ENCODE measurements around the gene MRFAP1L1.

The MRFAP1L1 gene

DNA sequence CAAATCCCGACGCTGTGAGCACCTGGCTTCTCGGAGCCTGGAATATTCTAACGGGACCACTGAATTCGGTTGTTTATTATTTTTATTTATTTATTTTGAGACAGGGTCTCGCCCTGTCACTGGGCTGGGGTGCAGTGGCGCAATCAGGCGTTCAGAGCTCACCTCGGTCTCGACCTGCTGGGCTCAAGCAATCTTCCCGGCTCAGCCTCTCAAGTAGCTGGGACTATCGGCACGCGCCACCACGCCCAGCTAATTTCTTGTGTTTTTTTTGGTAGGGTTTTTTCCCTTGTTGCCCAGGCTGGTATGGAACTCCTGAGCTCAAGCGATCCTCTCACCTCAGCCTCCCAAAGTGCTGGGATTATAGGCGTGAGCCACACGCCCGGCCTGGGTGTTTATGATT, 37.5 kb downstream of the MRFAP1L1 start:
- peaks cover 14% of the 10 kb centered on the region for H3K4me1 ChIP-seq (ENCODE audit: control insufficient read depth, insufficient read depth, low read length)
- no peaks in the 10 kb centered on the region for H3K27me3 ChIP-seq (ENCODE audit: control insufficient read depth, insufficient read depth, low read length)
- H3K4me3 ChIP-seq (ENCODE audit: low read depth, low read length): no peak overlapping the region
- H3K36me3 ChIP-seq (ENCODE audit: control insufficient read depth, insufficient read depth, low read length): peaks cover 22% of the 10 kb centered on the region
- H3K27ac ChIP-seq (ENCODE audit: low read depth, low read length): no peak overlapping the region
- H3K9me3 ChIP-seq (ENCODE audit: control insufficient read depth, insufficient read depth, low read length): no peaks in the 10 kb centered on the region
- no peak overlapping the region for H3K9ac ChIP-seq (ENCODE audit: low read depth, low read length)

DNA sequence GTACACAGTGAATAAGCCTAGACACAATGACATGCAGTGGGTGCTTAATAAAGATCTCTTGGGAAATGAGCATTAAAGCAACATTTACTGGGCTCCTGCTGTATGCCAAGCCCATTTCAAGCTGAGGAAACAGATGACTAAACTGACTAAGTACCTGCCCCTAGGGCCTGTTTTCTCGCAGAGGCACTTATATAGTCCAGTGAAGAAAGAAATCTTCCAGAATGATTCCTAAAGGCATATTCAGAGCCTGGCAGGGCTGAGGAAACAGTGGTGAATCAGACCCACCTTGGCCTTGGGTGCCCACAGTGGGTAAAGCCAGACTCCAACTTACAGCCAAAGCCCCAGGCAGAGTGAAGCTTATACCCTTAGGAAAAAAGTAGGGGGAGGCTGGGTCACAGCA, 38.0 kb downstream of the MRFAP1L1 start:
- Histone ChIP-seq H3K27ac (ENCODE audit: low read depth, low read length) (no peak overlapping the region), H3K36me3 (ENCODE audit: control insufficient read depth, insufficient read depth, low read length) (peaks cover 17% of the 10 kb centered on the region), H3K27me3 (ENCODE audit: control insufficient read depth, insufficient read depth, low read length) (no peaks in the 10 kb centered on the region), H3K9me3 (ENCODE audit: control insufficient read depth, insufficient read depth, low read length) (no peaks in the 10 kb centered on the region), H3K4me3 (ENCODE audit: low read depth, low read length) (no peak overlapping the region), H3K9ac (ENCODE audit: low read depth, low read length) (no peak overlapping the region), H3K4me1 (ENCODE audit: control insufficient read depth, insufficient read depth, low read length) (peaks cover 10% of the 10 kb centered on the region)

DNA sequence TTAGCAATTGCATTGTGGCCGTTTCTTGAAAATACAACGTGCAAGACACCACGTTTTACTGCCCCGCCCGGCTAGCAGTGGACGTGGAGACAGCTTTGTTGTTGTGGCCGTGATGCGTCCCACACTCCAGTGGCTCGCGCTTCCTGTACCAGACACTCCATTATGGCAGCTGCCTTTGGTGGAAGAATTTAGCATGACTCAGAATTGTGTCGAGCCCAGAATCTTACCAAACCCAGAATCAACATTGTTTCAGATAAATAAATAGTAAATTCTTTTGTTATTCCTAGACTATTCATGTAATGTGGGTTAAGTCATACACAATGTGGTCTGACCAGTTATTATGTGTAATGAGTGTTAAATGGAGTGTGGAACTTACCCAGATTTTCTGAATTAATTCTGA, 41.3 kb downstream of the MRFAP1L1 start:
- Histone ChIP-seq H3K9me3 (ENCODE audit: control insufficient read depth, insufficient read depth, low read length) (no peaks in the 10 kb centered on the region), H3K9ac (ENCODE audit: low read depth, low read length) (no peak overlapping the region), H3K27ac (ENCODE audit: low read depth, low read length) (no peak overlapping the region), H3K4me1 (ENCODE audit: control insufficient read depth, insufficient read depth, low read length) (no peaks in the 10 kb centered on the region), H3K27me3 (ENCODE audit: control insufficient read depth, insufficient read depth, low read length) (peaks cover 15% of the 10 kb centered on the region), H3K4me3 (ENCODE audit: low read depth, low read length) (no peak overlapping the region), H3K36me3 (ENCODE audit: control insufficient read depth, insufficient read depth, low read length) (no peaks in the 10 kb centered on the region; the same call in 1 of the 2 replicates)

DNA sequence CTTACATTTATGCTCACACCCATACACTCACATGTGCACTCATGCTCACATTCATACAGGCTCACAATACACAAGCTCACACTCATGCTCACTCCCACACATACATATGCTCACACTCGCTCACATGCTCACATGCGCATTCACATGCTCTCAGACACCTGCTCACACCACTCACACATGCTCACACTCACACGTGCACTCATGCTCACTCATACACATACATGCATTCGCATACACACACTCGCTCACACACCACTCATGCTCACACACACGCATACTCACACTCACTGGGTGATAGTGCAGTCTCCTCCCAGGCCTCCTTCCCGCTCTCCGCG, 44.4 kb downstream of the MRFAP1L1 start:
- Histone ChIP-seq H3K36me3 (ENCODE audit: control insufficient read depth, insufficient read depth, low read length) (no peaks in the 10 kb centered on the region), H3K9me3 (ENCODE audit: control insufficient read depth, insufficient read depth, low read length) (no peaks in the 10 kb centered on the region), H3K4me1 (ENCODE audit: control insufficient read depth, insufficient read depth, low read length) (no peaks in the 10 kb centered on the region), H3K27me3 (ENCODE audit: control insufficient read depth, insufficient read depth, low read length) (peaks cover 41% of the 10 kb centered on the region), H3K4me3 (ENCODE audit: low read depth, low read length) (no peak overlapping the region), H3K9ac (ENCODE audit: low read depth, low read length) (no peak overlapping the region), H3K27ac (ENCODE audit: low read depth, low read length) (no peak overlapping the region)

DNA sequence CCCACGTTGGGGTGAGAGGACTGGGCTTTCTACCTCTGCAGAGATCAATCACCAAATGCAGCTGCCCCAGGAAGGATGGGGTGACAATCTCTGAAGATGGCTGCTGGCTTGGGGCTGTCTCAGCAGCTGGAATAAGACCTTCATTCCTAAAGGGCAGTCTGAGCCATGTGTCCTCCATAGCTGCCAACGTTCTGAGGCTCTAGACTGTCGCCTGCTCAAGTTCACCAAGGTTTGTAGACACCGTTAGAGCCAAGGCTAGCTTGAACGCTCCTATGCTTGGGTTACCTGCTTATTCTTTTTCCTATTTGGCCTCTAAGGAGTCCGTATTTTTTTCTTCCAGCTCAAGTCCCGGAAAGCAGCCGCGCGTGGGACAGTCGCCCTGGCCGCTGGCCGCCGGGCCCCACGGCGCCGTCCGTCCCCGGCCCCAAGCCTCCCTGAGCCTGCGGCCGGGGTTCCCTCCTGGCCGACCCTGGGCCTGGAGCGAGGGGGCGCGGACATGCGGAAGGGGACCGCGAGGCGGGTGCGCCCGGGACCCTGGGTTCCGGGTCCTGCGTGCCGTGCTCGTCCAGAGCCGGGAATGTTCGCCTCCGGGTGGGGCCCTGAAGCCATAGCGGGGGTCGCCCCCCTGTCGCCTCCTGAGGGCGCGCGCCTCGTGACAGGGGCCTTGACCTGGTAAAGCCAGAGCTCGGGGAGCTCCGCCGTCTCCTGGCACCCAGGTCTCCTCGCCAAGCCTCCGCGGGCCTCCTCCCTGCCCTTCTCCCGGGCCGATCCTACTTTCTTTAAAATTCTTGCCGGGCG, 45.9 kb downstream of the MRFAP1L1 start:
- Histone ChIP-seq H3K9me3 (ENCODE audit: control insufficient read depth, insufficient read depth, low read length) (no peaks in the 10 kb centered on the region), H3K9ac (ENCODE audit: low read depth, low read length) (no peak overlapping the region), H3K27ac (ENCODE audit: low read depth, low read length) (no peak overlapping the region), H3K27me3 (ENCODE audit: control insufficient read depth, insufficient read depth, low read length) (peaks cover 56% of the 10 kb centered on the region), H3K4me1 (ENCODE audit: control insufficient read depth, insufficient read depth, low read length) (no peaks in the 10 kb centered on the region), H3K4me3 (ENCODE audit: low read depth, low read length) (peak overlapping the region; percentile 29; the same call in 1 of the 2 replicates), H3K36me3 (ENCODE audit: control insufficient read depth, insufficient read depth, low read length) (no peaks in the 10 kb centered on the region)

DNA sequence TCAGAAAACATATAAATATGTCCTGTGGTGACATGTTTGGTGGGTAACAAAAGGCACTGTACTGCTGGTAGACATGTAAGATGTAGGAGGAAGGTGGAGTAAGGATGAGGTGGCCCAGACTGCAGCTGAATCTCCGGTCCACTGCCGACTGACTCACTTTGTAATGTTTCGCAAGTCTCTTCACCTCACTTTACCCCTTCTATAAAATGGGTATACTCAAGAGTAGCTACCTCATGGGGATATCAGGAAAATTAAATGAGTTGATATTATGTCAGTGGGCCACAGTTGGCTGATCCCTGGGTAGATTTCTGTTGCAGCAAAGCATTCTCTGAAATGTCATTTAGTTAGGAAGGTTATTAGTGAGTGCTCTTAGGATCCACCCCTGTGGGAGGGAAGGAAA, 47.1 kb downstream of the MRFAP1L1 start:
- no peaks in the 10 kb centered on the region for H3K9me3 ChIP-seq (ENCODE audit: control insufficient read depth, insufficient read depth, low read length)
- no peak overlapping the region for H3K9ac ChIP-seq (ENCODE audit: low read depth, low read length)
- peaks cover 64% of the 10 kb centered on the region for H3K27me3 ChIP-seq (ENCODE audit: control insufficient read depth, insufficient read depth, low read length)
- no peak overlapping the region for H3K4me3 ChIP-seq (ENCODE audit: low read depth, low read length)
- H3K4me1 ChIP-seq (ENCODE audit: control insufficient read depth, insufficient read depth, low read length): peaks cover 9% of the 10 kb centered on the region; the same call in 1 of the 2 replicates
- no peaks in the 10 kb centered on the region for H3K36me3 ChIP-seq (ENCODE audit: control insufficient read depth, insufficient read depth, low read length)
- H3K27ac ChIP-seq (ENCODE audit: low read depth, low read length): no peak overlapping the region

DNA sequence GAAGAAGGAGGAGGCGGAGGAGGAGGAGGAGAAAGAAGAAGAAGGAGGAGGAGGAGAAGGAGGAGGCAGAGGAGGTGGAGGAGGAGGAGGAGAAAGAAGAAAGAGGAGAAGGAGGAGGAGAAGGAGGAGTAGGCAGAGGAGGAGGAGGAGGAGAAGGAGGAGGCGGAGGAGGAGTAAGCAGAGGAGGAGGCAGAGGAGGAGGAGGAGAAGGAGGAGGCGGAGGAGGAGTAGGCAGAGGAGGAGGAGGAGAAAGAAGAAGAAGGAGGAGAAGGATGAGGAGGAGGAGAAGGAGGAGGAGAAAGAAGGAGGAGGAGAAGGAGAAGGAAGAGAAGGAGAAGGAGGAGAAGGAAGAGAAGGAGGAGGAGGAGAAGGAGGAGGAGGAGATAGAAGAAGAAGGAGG, 49.2 kb downstream of the MRFAP1L1 start:
- peaks cover 64% of the 10 kb centered on the region for H3K27me3 ChIP-seq (ENCODE audit: control insufficient read depth, insufficient read depth, low read length)

DNA sequence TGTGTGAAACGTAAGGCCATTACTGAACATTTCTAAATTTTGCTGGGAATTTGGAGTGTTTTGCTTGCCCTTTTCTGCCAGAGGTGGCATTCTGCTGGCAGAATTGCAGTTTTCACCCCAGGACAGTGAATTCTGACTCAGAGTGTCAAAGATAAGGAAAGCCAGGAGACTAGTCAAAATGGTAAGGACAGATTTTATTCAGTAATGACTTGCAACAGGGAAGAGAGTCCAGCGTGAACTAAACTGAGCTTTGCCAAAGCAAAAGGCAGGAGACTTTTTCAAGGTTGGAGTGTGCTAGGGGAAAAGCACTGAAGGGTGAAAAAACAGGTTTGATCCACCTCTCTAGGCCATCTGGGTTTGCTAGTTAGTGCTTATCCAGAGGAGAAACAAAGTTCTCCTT, 49.8 kb downstream of the MRFAP1L1 start:
- peaks cover 60% of the 10 kb centered on the region for H3K27me3 ChIP-seq (ENCODE audit: control insufficient read depth, insufficient read depth, low read length)
- H3K27ac ChIP-seq (ENCODE audit: low read depth, low read length): no peak overlapping the region
- no peak overlapping the region for H3K9ac ChIP-seq (ENCODE audit: low read depth, low read length)
- H3K4me3 ChIP-seq (ENCODE audit: low read depth, low read length): no peak overlapping the region
- H3K4me1 ChIP-seq (ENCODE audit: control insufficient read depth, insufficient read depth, low read length): peaks cover 9% of the 10 kb centered on the region; the same call in 1 of the 2 replicates
- no peaks in the 10 kb centered on the region for H3K9me3 ChIP-seq (ENCODE audit: control insufficient read depth, insufficient read depth, low read length)
- H3K36me3 ChIP-seq (ENCODE audit: control insufficient read depth, insufficient read depth, low read length): no peaks in the 10 kb centered on the region

More for the DNA sequence above, 49.2 kb downstream of the MRFAP1L1 start:
- Histone ChIP-seq H3K27ac (ENCODE audit: low read depth, low read length) (no peak overlapping the region), H3K9me3 (ENCODE audit: control insufficient read depth, insufficient read depth, low read length) (no peaks in the 10 kb centered on the region), H3K9ac (ENCODE audit: low read depth, low read length) (no peak overlapping the region), H3K4me3 (ENCODE audit: low read depth, low read length) (no peak overlapping the region), H3K36me3 (ENCODE audit: control insufficient read depth, insufficient read depth, low read length) (no peaks in the 10 kb centered on the region), H3K4me1 (ENCODE audit: control insufficient read depth, insufficient read depth, low read length) (peaks cover 9% of the 10 kb centered on the region; the same call in 1 of the 2 replicates)

DNA sequence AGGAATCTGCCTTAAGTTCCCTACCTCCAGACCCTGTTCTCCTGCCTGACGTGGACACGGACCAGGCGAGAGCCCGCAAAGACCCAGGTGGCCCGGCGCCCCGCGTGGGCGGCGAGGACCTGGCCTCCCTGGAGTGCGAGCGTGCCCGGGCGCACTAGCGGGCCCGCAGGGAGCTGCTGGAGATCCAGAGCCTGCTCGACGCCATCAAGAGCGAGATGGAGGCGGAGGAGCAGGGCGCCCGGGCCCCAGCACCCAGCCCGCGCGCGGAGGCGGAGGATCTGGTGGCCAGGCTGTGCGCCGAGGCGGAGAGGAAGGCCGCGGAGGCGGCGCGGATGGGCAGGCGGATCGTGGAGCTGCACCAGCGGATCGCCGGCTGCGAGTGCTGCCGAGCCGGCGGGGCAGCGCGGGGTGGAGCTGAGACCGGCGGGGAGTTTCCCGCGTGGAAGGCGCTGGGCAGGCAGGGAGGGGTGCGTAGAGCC, 51.0 kb downstream of the MRFAP1L1 start:
- Histone ChIP-seq H3K27me3 (ENCODE audit: control insufficient read depth, insufficient read depth, low read length) (peaks cover 51% of the 10 kb centered on the region), H3K9ac (ENCODE audit: low read depth, low read length) (0 out of 2 replicates have a peak overlapping the region, but pooled peaks have one; percentile 12), H3K4me1 (ENCODE audit: control insufficient read depth, insufficient read depth, low read length) (peaks cover 9% of the 10 kb centered on the region; the same call in 1 of the 2 replicates), H3K36me3 (ENCODE audit: control insufficient read depth, insufficient read depth, low read length) (no peaks in the 10 kb centered on the region), H3K9me3 (ENCODE audit: control insufficient read depth, insufficient read depth, low read length) (no peaks in the 10 kb centered on the region), H3K4me3 (ENCODE audit: low read depth, low read length) (peak overlapping the region; percentile 47), H3K27ac (ENCODE audit: low read depth, low read length) (no peak overlapping the region)

DNA sequence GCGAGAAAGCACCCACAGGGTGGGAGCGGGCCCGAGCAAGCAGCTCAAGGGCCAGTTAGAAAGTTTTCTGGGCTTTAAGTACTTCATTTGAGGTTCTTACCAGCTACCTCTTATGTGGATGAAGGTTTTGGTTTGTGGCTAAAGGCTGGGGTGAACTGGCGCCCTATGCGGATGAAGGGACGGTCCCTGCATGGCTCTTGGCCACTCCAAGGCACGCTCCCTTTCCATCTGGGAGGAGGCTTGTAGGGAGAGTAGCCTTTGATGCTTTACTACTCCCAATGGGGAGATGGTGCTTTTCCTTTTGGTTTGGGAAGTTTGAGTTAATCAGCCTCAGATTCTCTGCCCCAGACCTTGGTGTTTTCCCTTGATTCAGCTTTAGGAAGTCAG, 51.5 kb downstream of the MRFAP1L1 start:
- peak overlapping the region; percentile 47 for H3K4me3 ChIP-seq (ENCODE audit: low read depth, low read length)
- H3K36me3 ChIP-seq (ENCODE audit: control insufficient read depth, insufficient read depth, low read length): no peaks in the 10 kb centered on the region
- H3K27me3 ChIP-seq (ENCODE audit: control insufficient read depth, insufficient read depth, low read length): peaks cover 47% of the 10 kb centered on the region
- no peaks in the 10 kb centered on the region for H3K9me3 ChIP-seq (ENCODE audit: control insufficient read depth, insufficient read depth, low read length)
- H3K4me1 ChIP-seq (ENCODE audit: control insufficient read depth, insufficient read depth, low read length): peaks cover 9% of the 10 kb centered on the region; the same call in 1 of the 2 replicates
- H3K9ac ChIP-seq (ENCODE audit: low read depth, low read length): no peak overlapping the region
- no peak overlapping the region for H3K27ac ChIP-seq (ENCODE audit: low read depth, low read length)

Measured in HUES48 (cell line).